CD4-positive, alpha-beta T cell treated with Interferon gamma for 1 hour (primary cell): ENCODE data around the gene ST14.
"Not testable (repeated sequence)": the region's sequence is repeated elsewhere in the genome, so short reads cannot be mapped to it uniquely, and the experiment has no call there.

Experiments used
- DNase-seq: peaks from one replicate; pipeline ENCODE4 v3.0.0-alpha.2; 2020

Gene ST14

GRCh38 chr11:130190371-130190881 is 30.8 kb downstream of the ST14 start:
- DNase-seq: no peak

GRCh38 chr11:130191896-130192295 is 32.3 kb downstream of the ST14 start:
- no peak for DNase-seq

GRCh38 chr11:130192845-130193267 is 33.3 kb downstream of the ST14 start:
- DNase-seq: no peak

- DNase-seq: not testable (repeated sequence)
Observed at GRCh38 chr11:130193551-130193950, 34.0 kb downstream of the ST14 start.

- DNase-seq: no peak
Observed at GRCh38 chr11:130194241-130195023, 34.9 kb downstream of the ST14 start.

- DNase-seq: no peak
Observed at GRCh38 chr11:130197386-130198035, 37.9 kb downstream of the ST14 start.

- no peak for DNase-seq
Observed at GRCh38 chr11:130198292-130198691, 38.7 kb downstream of the ST14 start.

GRCh38 chr11:130198964-130199363 is 39.4 kb downstream of the ST14 start:
- no peak for DNase-seq

GRCh38 chr11:130199792-130200191 is 40.2 kb downstream of the ST14 start:
- DNase-seq: no peak

- no peak for DNase-seq
Observed at GRCh38 chr11:130201026-130201425, 41.4 kb downstream of the ST14 start.

- no peak for DNase-seq
Observed at GRCh38 chr11:130202009-130202817, 42.6 kb downstream of the ST14 start.

GRCh38 chr11:130202818-130203689 is 43.5 kb downstream of the ST14 start:
- no peak for DNase-seq

GRCh38 chr11:130203766-130204702 is 44.5 kb downstream of the ST14 start:
- DNase-seq: no peak

GRCh38 chr11:130204703-130205095 is 45.1 kb downstream of the ST14 start:
- no peak for DNase-seq

GRCh38 chr11:130206141-130206540 is 46.6 kb downstream of the ST14 start:
- no peak for DNase-seq

- no peak for DNase-seq
Observed at GRCh38 chr11:130208241-130209127, 48.9 kb downstream of the ST14 start.

- no peak for DNase-seq
Observed at GRCh38 chr11:130209128-130209932, 49.7 kb downstream of the ST14 start.

- no peak for DNase-seq
Observed at GRCh38 chr11:130209954-130210854, 50.6 kb downstream of the ST14 start.
